Stimulated activated naive CD8-positive, alpha-beta T cell treated with anti-CD3 and anti-CD28 coated beads, Interleukin-15, amount 100 ng/mL, for 72 hours (primary cell): Measurements from ENCODE around the gene YBEY.
A peak's percentile ranks its signal among the peaks of the same experiment; 100 is the strongest.

Experiments used
- ATAC-seq: fragments of 150-1000 bp; cut with Tn5 transposase; 2 replicates; pipeline ENCODE4 v1.10.0; 2021; ENCODE audit warnings: mild to moderate bottlenecking, moderate library complexity
- DNase-seq, 2 donors: peaks; one replicate each; pipeline ENCODE4 v3.0.0; 2021 to 2022
- H3K27ac Mint-ChIP-seq, 2 donors: one replicate each; pipeline ENCODE4 v1.8.0; 2022; ENCODE audit warnings: mild to moderate bottlenecking in 2 of 2, mixed read lengths in 2 of 2, moderate library complexity in 2 of 2
- H3K27me3 Mint-ChIP-seq: one replicate; pipeline ENCODE4 v1.8.0; 2022; ENCODE audit warnings: mixed read lengths
- H3K4me1 Mint-ChIP-seq: one replicate; pipeline ENCODE4 v1.8.0; 2022; ENCODE audit warnings: mild to moderate bottlenecking, mixed read lengths
- H3K4me3 Mint-ChIP-seq, 2 donors: one replicate each; pipeline ENCODE4 v1.8.0; 2022; ENCODE audit warnings: mild to moderate bottlenecking in 2 of 2, mixed read lengths in 2 of 2, moderate library complexity in 1 of 2
- H3K9me3 Mint-ChIP-seq, 2 donors: one replicate each; pipeline ENCODE4 v1.8.0; 2022; ENCODE audit warnings: mixed read lengths in 2 of 2

The YBEY gene

DNA sequence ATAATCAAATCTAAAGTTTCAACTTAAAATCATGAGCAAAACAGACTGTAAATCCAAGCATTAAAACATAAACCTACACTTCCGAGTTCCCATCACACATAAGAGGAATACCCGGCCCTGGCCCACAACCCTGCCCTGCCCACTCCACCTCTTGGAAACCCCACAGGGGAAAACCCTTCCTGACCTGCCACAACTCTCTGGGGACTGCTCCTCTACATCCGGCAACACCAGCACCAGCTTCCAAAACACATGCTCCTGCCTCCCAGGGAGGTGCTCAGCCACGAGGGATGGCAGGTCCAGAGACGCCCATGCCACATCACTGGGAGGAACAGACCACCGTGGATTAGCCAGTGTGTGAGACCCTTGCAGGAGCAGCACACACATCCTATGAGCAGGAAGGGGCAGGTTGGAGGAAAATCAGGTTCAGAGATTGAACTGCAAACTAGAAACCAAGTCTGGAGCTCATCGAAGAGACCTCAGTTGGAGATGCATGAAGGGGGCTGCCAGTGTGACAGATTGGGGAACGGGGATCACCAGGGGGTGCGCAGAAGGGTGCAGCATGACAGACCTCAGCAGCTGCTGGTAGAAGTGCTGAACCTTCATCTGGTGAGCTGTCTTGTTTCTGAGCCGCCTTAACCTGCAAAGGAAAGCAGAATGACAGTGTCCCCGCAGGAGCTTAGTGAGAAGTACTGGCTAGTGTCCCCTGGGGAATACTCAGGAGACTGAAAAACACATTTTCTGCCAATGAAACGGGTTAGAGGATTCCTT, 31.8 kb upstream of the YBEY start:
- no peak for ATAC-seq
- Mint-ChIP-seq H3K27me3 (no peaks in the 10 kb centered on the region), H3K4me1 (peaks cover 52% of the 10 kb centered on the region), H3K9me3 (peaks cover 0 to 6% of the 10 kb centered on the region in 2 donors), H3K4me3 (peak overlapping the region; percentile 34 to 67), H3K27ac (peak overlapping the region; percentile 84 to 98)
- DNase-seq, result no peak

DNA sequence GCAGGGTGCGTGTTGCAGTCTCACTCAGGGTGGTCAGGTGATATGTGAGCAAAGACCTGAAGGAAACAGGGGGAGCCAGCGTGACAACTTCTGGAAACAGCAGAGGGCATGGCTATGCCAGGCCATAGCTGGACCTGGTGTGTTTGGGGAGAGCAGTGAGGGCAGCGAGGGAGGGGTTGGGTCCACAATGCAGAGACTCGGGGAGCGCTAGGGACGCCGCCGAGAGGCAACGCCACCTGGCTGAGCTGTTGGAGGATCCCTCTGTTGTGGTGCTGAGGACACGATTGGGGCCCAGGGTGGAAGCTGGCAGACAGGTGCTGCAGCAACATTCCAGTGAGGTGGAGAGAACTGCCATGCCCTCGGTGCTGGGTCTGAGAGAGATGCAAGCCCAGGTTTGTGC, 31.0 kb upstream of the YBEY start:
- no peaks in the 10 kb centered on the region for H3K27me3 Mint-ChIP-seq
- peaks cover 46% of the 10 kb centered on the region for H3K4me1 Mint-ChIP-seq
- H3K4me3 Mint-ChIP-seq, result no peak overlapping the region
- DNase-seq, result no peak
- ATAC-seq, result no peak
- H3K27ac Mint-ChIP-seq, result peak overlapping the region in 1 of 2 donors; percentile 95
- H3K9me3 Mint-ChIP-seq, result peaks cover 0 to 6% of the 10 kb centered on the region in 2 donors

DNA sequence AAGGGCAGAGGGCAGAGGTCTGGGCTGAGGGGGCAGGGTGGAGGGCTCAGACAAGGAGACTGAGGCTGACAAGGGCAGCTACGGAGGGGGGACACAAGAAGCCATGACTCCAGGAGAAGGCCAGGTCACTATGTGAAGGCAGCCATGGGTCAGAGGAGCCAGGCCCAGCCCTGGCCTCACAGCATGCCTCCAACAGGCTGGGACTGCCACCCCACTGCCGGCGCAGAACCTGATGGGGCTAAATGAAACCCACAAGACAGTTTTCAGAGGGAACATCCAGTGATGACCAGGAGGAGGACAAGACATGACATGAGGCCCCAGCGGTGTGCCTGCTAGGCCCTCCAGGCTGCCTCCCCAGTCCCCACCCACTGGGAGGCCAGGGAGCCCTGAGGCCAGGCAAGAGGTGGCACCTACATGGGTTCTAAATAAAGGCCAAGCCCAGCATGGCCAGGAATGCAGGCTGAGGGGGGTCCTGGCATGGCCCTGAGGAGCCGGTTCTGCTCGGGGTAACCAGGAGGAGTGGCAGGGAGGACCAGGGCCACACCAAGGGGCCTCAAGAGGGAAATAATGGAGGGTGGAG, 30.3 kb upstream of the YBEY start:
- Mint-ChIP-seq H3K4me3 (no peak overlapping the region), H3K27me3 (no peaks in the 10 kb centered on the region), H3K4me1 (peaks cover 39% of the 10 kb centered on the region), H3K9me3 (peaks cover 0 to 6% of the 10 kb centered on the region in 2 donors), H3K27ac (peak overlapping the region; percentile 86 to 95)
- ATAC-seq (no peak), DNase-seq (no peak)

DNA sequence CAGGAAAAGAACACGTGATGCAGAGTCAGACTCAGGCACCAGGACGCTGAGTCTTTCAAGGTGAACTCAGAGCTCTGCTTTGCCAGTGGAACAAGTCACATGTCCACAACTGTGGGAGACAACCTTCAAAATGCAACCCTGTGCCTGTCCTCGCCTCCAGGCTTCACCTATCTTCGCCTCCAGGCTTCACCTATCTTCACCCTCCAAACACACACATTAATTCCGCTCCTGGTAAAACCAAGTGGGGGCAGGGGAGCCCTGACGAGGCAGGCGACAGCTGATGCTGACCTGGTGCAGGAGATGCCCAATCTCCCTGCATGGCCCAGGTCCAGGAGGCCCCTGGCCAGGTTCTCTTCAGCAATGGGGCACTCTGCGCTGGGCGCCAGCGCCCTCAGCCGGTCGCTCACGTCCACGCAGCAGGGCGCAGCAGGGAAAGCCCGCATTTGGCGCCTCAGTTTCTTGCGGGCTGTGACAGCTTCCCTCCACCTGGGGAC, 29.6 kb upstream of the YBEY start:
- Mint-ChIP-seq H3K4me3 (no peak overlapping the region), H3K4me1 (peaks cover 37% of the 10 kb centered on the region), H3K27ac (no peak overlapping the region), H3K27me3 (no peaks in the 10 kb centered on the region), H3K9me3 (peaks cover 0 to 6% of the 10 kb centered on the region in 2 donors)
- DNase-seq (no peak), ATAC-seq (no peak)

DNA sequence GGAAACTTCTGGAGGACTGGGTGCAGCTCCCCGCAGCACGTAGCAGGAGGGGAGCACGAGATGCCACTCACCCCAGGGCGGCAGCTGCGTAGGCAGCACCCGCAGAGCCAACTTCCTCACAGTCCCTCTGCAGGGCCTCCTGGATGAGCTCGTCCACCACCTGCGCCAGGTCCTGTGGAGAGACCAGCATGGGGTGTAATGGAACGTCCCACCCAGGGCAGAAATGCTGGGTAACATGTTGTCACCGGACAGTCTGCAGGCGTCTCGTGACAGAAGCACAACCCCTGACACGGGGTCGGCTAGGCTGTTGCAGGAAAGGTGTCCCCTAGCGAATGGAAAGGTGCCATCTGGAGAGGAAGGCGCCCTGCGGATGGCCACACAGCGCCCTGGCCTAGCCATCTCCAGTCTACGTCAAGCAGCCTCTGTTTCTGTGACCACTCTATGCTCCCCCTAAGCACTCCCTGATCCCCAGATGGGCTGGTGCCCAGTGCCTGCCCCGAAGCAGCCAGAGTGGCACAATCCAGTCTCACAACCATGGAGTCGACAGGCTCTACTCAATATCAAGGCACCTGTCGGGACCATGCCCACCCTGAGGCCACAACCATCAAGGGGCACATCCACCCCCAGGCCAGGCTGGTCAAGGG, 22.0 kb upstream of the YBEY start:
- Mint-ChIP-seq H3K27me3 (no peaks in the 10 kb centered on the region), H3K4me1 (no peaks in the 10 kb centered on the region)

DNA sequence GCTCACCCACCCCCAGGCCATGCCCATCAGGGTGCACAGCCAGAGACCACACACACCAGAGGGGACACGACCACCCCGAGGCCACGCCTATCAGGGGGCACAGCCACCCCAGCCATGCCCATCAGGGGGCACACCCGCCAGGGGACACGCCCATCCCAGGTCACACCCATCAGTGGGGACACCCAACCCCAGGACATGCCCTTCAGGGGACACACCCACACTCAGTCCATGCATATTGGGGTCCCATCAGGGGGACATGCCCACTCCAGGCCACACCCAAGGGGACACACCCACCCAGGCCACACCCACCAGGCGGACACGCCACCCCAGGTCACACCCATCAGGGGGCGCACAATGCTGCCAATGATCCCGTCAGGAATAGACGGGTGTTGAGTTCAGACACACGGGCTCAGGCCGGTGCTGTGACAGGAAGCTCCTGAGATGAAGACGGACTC, 21.4 kb upstream of the YBEY start:
- Mint-ChIP-seq H3K27ac (peak overlapping the region in 1 of 2 donors; percentile 19), H3K4me1 (no peaks in the 10 kb centered on the region), H3K9me3 (no peaks in the 10 kb centered on the region), H3K4me3 (no peak overlapping the region), H3K27me3 (no peaks in the 10 kb centered on the region)
- DNase-seq (no peak), ATAC-seq (peak; percentile 48)

More for the DNA sequence above, 22.0 kb upstream of the YBEY start:
- ATAC-seq (peak; percentile 9), DNase-seq (no peak)
- no peak overlapping the region for H3K4me3 Mint-ChIP-seq
- H3K27ac Mint-ChIP-seq, result peak overlapping the region in 1 of 2 donors; percentile 86
- no peaks in the 10 kb centered on the region for H3K9me3 Mint-ChIP-seq

DNA sequence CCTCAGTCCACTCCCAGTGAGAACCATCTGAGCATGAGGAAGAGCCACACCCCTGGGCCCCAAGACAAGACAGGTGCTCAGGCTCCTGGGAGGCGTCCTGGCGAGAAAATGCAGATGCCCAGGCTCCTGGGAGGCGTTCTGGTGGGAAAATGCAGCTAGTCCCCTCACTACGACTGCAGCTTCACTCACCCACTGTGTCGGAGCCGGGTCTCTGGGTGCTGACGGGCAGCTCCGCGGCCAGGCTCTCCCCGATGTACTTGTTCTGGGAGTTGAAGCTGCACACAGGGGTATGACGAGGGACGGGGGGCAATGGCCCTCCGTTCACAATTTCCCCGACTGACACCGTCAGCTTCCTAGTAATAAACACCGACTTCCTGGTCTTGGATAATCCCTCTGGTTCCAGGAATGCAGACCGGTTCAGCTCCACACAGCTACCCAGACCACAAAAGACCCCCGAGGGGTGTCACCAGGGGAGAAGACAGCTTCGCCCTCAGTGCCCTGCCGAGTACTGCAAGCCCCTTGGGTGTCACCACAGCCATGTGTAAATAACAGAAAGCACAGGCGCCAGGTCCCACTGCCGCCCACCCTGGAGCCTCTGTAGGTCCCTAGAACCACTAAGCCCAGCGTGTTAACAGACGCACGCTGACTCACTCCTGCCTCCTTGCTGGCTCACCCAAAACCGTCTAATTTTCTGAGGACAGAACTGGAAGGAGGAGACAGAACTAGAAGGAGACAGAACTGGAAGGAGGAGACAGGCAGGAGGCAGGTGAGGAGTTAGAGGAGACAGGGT, 20.2 kb upstream of the YBEY start:
- Mint-ChIP-seq H3K27me3 (no peaks in the 10 kb centered on the region), H3K4me3 (no peak overlapping the region), H3K4me1 (no peaks in the 10 kb centered on the region), H3K27ac (peak overlapping the region in 1 of 2 donors; percentile 19), H3K9me3 (no peaks in the 10 kb centered on the region)
- DNase-seq (no peak), ATAC-seq (no peak)

DNA sequence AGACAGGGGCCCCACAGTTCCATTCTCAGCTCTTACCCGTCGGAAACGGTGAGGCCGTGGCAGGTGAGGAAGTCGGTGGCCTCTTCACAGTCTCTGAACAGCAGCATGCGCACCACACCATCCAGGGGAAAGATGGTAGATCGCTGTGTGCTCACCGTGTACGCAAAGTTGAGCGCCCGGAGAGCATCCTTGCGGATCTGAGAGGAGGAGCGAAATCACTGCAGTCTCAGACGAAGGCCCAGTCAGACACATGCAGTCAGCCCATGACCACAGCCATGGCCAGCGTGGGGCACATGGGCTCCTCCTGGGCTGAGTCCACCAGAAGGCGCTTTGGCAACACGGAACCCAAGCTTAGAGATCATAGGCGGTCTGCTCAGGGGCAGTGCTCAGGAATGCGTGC, 19.2 kb upstream of the YBEY start:
- H3K27ac Mint-ChIP-seq, result no peak overlapping the region
- H3K9me3 Mint-ChIP-seq, result no peaks in the 10 kb centered on the region
- H3K4me1 Mint-ChIP-seq, result no peaks in the 10 kb centered on the region
- H3K27me3 Mint-ChIP-seq, result no peaks in the 10 kb centered on the region
- H3K4me3 Mint-ChIP-seq, result no peak overlapping the region
- no peak for ATAC-seq
- DNase-seq, result no peak

DNA sequence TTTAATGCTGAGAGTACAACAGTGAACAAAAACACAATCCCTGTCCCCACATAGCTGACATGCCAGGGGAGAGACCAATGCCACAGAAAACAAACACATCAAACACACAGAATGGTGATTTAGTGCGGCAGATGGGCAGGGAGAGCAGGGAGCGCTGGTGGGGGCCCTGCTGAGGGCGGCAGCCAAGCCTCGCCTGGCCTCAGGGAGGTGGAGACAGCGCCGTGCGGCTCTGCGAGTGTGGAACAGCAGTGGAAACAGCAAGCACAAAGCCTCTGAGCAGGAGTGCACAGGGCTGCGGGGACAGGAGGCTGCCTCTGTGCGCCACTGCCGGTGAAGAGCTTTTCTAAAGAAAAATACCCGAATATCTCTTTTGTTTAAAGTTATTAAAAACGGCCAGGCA, 17.8 kb upstream of the YBEY start:
- DNase-seq (no peak), ATAC-seq (no peak)
- Mint-ChIP-seq H3K4me3 (no peak overlapping the region), H3K27ac (peak overlapping the region in 1 of 2 donors; percentile 48), H3K9me3 (no peaks in the 10 kb centered on the region), H3K27me3 (no peaks in the 10 kb centered on the region), H3K4me1 (no peaks in the 10 kb centered on the region)

DNA sequence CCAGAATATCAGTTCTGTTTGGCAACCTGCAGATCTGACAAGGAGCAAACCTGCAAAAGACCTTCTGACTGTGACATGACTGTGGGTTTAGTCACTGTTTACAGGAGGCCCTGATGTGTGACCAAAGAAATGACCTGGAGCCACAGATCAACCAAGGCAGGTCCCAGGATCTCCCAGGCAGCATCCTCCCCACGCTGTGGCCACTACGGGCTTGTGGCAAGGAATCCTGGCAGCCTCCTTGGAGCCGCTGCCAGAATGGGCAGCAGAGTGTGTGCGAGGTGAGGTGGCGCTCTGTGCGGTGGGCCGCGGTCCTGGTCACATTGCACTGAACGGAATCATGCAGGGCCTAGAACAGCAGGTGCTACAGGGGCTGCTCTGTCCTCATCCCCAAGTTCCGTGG, 16.7 kb upstream of the YBEY start:
- no peak overlapping the region for H3K4me3 Mint-ChIP-seq
- H3K27ac Mint-ChIP-seq, result no peak overlapping the region
- ATAC-seq (no peak), DNase-seq (no peak)
- H3K9me3 Mint-ChIP-seq, result no peaks in the 10 kb centered on the region
- H3K4me1 Mint-ChIP-seq, result no peaks in the 10 kb centered on the region
- no peaks in the 10 kb centered on the region for H3K27me3 Mint-ChIP-seq

DNA sequence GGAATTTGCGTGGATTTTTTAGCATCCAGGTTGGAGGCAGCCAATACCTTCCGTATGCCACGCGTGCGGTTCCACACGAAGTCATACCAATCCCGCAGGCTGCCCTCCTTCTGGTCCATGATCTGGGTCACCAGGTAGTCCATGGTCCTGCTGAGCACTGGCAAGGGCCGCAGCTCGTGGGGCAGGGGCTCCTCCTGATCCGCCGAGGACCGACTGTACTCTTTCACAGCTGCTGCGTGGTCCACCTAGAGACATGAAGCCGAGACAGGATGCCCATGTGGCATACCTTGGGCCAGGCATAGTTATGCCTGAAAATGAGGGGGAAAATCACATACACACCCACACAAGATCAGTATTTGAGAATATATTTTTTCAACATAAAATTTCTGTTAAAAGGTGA, 12.8 kb upstream of the YBEY start:
- Mint-ChIP-seq H3K4me3 (no peak overlapping the region), H3K9me3 (no peaks in the 10 kb centered on the region), H3K27me3 (no peaks in the 10 kb centered on the region), H3K4me1 (no peaks in the 10 kb centered on the region), H3K27ac (no peak overlapping the region)
- ATAC-seq, result no peak
- DNase-seq, result no peak

DNA sequence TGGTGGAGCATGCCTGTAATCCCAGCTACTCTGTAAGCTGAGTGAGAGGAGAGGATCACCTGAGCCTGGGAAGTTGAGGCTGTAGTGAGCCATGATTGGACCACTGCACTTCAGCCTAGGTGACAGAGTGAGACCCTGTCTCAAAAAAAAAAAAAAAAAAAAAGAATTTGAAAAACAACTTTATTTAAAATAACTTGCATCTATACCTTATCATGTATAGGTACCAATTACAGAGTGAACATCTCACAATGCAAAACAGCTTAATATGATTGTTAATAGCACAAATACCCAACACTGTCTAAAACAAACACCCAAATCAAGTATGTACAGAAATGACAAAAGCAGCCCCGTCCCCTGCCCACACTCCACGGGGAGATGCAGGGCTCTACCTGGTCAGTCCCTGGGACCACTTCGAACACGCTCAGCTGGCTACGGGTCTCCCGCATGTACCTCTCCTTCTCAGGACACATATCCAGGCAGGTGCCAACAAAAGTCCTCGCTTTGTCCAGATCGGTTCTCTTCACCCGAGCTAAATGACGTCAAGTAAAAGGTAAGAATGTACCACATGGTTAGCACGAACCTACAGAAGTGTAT, 11.2 kb upstream of the YBEY start:
- Mint-ChIP-seq H3K9me3 (no peaks in the 10 kb centered on the region), H3K27me3 (no peaks in the 10 kb centered on the region), H3K27ac (no peak overlapping the region), H3K4me3 (no peak overlapping the region), H3K4me1 (no peaks in the 10 kb centered on the region)
- DNase-seq (no peak), ATAC-seq (no peak)

DNA sequence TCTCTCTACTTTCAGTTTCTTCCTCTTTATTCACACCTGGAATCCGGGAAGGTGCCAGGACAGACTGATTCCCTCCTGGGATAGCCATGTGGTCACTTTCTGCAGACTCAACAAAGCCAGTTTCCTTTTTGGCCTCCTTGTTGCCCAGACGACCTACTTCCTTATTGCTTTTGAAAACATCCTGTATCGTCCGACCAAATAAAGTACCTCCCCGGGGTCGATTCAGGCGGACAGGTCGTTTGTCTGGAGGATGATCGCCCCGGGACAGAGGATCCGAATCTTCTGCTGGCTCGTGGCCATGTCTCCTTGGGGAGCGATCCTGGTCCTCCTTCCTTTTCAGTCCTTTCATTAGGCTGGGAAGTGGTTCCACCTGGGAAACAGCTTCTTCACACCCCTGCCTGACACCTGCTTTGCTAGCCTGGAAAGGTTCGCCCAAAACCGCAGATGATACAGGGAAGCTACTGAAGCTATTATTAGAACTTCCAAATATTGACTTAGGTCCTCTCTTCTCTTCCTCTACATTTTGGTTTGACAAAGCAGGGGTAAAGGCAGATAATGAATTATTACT, 2.0 kb upstream of the YBEY start:
- no peaks in the 10 kb centered on the region for H3K27me3 Mint-ChIP-seq
- ATAC-seq (no peak), DNase-seq (no peak)
- no peaks in the 10 kb centered on the region for H3K9me3 Mint-ChIP-seq
- H3K4me3 Mint-ChIP-seq, result peak overlapping the region; percentile 63 to 99
- H3K4me1 Mint-ChIP-seq, result peaks cover 51% of the 10 kb centered on the region
- H3K27ac Mint-ChIP-seq, result peak overlapping the region in 1 of 2 donors; percentile 88

DNA sequence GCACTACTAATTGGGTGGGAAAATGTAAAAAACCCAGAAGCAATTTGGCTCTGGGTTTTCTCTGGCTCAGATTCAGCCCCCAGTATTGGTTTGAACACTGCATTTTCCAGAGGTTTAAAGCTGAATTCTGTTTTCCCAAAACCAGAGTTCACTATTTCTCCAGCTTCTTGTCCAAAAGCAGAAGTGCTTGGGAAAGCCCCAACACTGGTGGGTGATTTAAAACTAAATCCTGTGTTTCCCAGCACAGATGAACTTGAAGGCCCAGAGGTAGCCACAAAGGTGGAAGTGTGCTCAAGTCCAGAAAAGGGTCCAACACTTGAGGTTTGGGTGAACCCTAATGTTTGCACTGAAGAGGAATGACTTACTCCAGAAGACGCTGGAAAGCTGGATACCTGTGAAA, 1.4 kb upstream of the YBEY start:
- ATAC-seq (no peak), DNase-seq (no peak)
- Mint-ChIP-seq H3K4me3 (peak overlapping the region; percentile 99), H3K9me3 (no peaks in the 10 kb centered on the region), H3K4me1 (peaks cover 55% of the 10 kb centered on the region), H3K27me3 (no peaks in the 10 kb centered on the region), H3K27ac (no peak overlapping the region)

DNA sequence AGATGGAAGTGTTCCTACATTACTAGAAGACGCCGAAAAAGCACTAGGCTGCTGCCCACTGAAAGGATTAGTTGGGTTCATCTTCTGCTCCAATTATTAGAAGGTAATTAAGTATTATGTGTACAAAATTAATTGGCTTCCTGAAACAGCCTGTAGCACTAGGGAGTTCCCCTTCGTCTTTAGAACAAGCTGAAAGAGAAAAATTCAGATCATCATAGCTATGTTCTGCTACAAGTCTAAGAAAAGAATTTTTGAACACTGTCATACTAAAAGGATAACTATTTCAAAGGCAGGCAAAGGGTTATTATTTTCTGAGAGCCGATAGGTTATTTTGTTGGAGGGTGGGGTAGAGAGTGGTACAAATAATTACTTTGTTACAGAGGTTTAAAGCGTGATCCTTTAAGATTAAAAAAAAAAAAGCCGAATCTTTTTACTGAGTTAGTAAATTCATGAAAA, 908 bp upstream of the YBEY start, which contains the start of gene MCM3AP:
TSS of gene MCM3AP (minus strand) at position 406 of the 456 bp plus-strand sequence. CDS start at position 81, 325 bp downstream.
- no peaks in the 10 kb centered on the region for H3K9me3 Mint-ChIP-seq
- peaks cover 59% of the 10 kb centered on the region for H3K4me1 Mint-ChIP-seq
- H3K27ac Mint-ChIP-seq, result peak within 1 kb of the TSS; percentile 97
- H3K4me3 Mint-ChIP-seq, result peak within 1 kb of the TSS; percentile 99
- DNase-seq, result no peak
- H3K27me3 Mint-ChIP-seq, result no peaks in the 10 kb centered on the region
- no peak for ATAC-seq
